Measurements from ENCODE around the gene ALDH18A1. TPM values are rescaled to one million over a fixed set of nuclear protein-coding genes. Genes with fewer than 3 reads are reported as not detected.
A peak's percentile ranks its signal among the peaks of the same experiment; 100 is the strongest.

Gene ALDH18A1
- total and polyA plus RNA-seq, 2 of the 8 experiments (the other 6 are each of a cell fraction or from before 2014, with no cell fraction given): 59.6 to 128 TPM

- Histone ChIP-seq H4K91ac (replicated peaks; ENCODE audit: insufficient read length, low read length) (no peak overlapping the region), H3K79me1 (ENCODE audit: low read depth, low read length) (no peaks in the 10 kb centered on the region), H3K18ac (ENCODE audit: extremely low read depth, low read length) (no peak overlapping the region), H2BK12ac (ENCODE audit: low read depth, low read length) (no peak overlapping the region), H3K56ac (replicated peaks; ENCODE audit: insufficient read length, low read depth, low read length) (no peak overlapping the region), H3K14ac (ENCODE audit: insufficient read length) (no peak overlapping the region), H3K9me3 (ENCODE audit: insufficient read depth in 2 of 2, low read depth in 1 of 2, low read length in 1 of 2) (peaks cover 2 to 3% of the 10 kb centered on the region in 2 experiments; a peak in 2 of 4 replicates), H3K27ac (ENCODE audit: low read depth, low read length) (no peak overlapping the region), H3K36me3 (ENCODE audit: control insufficient read depth in 2 of 4, insufficient read depth in 4 of 4, low read length in 3 of 4) (peaks cover 3 to 29% (median 17%) of the 10 kb centered on the region in 4 experiments), H2BK15ac (ENCODE audit: low read length) (no peak overlapping the region), H3K4me2 (ENCODE audit: insufficient read depth in 1 of 2, low read depth in 2 of 2, low read length in 2 of 2) (peak overlapping the region; percentile 4 to 27; a peak in 2 of 4 replicates), H3K27me3 (replicated peaks in 1 of 4; ENCODE audit: control insufficient read depth in 3 of 4, extremely low read depth in 1 of 4, insufficient read depth in 3 of 4, low read length in 3 of 4) (no peaks in the 10 kb centered on the region), H2BK20ac (ENCODE audit: low read length) (no peak overlapping the region), H3K4ac (replicated peaks; ENCODE audit: insufficient read length, low read depth, low read length) (no peak overlapping the region), H3K9ac (replicated peaks in 1 of 4; ENCODE audit: extremely low read depth in 1 of 4, low read depth in 3 of 4, low read length in 3 of 4) (no peak overlapping the region), H4K20me1 (replicated peaks in 1 of 2; ENCODE audit: control insufficient read depth in 1 of 2, insufficient read depth in 2 of 2, low read length in 2 of 2) (peaks cover 0 to 11% of the 10 kb centered on the region in 2 experiments), H3K23me2 (ENCODE audit: low read depth, low read length) (no peaks in the 10 kb centered on the region), H3K4me1 (replicated peaks in 1 of 4; ENCODE audit: control insufficient read depth in 3 of 4, insufficient read depth in 4 of 4, low read length in 3 of 4) (peaks cover 0 to 5% (median 3%) of the 10 kb centered on the region in 4 experiments; a peak in 2 of 7 replicates), H2AK5ac (ENCODE audit: low read depth, low read length) (no peak overlapping the region), H3K4me3 (ENCODE audit: extremely low read depth in 1 of 4, insufficient read depth in 2 of 4, low read depth in 3 of 4, low read length in 4 of 4) (no peak overlapping the region; a peak in 1 of 8 replicates), H4K5ac (ENCODE audit: insufficient read length, low read depth, low read length) (peak overlapping the region; percentile 44), H2BK120ac (replicated peaks; ENCODE audit: low read depth, low read length) (no peak overlapping the region), H3K23ac (ENCODE audit: insufficient read length) (no peak overlapping the region), H2BK5ac (ENCODE audit: low read depth, low read length) (no peak overlapping the region), H4K8ac (ENCODE audit: extremely low read depth, insufficient read depth, low read length) (no peak overlapping the region), H2AFZ (ENCODE audit: low read length) (no peak overlapping the region), H3K79me2 (ENCODE audit: control insufficient read depth in 1 of 2, insufficient read depth in 2 of 2, low read length in 2 of 2) (peaks cover 0 to 42% of the 10 kb centered on the region in 2 experiments; a peak in 2 of 4 replicates)
- WGBS, 2 experiments (ENCODE audit: extremely low coverage in 1 of 2, insufficient coverage in 1 of 2, insufficient read length in 1 of 2, insufficient replicate concordance in 2 of 2, low coverage in 1 of 2, low lambda C conversion rate in 2 of 2, missing lambda C conversion rate in 1 of 2): 74% methylated on average over 2 of the region's 2 CpGs; no CpG with 5 or more reads in 1 of the 2 experiments
- CTCF ChIA-PET (ENCODE audit: partially characterized antibody): interaction anchor here (0.6 to 1.4 kb wide), 5 partner anchors 11 to 272 kb away, joined by 3 to 6 read pairs (median 3); no protein-coding TSS in a partner anchor
- POLR2A ChIA-PET (ENCODE audit: partially characterized antibody): interaction anchor here (0.7 to 1.8 kb wide), 3 partner anchors 9 to 1948 kb away, joined by 3 to 5 read pairs (median 4); partner anchors contain the start of gene FRA10AC1
- no peak for TF ChIP-seq POLR2AphosphoS5 (IDR thresholded peaks at IDR 0.05; ENCODE audit: low read depth, low read length)
- no peak for TF ChIP-seq POU5F1 (IDR thresholded peaks at IDR 0.05; ENCODE audit: low read depth, low read length)
- no peak for TF ChIP-seq FOSL1 (IDR thresholded peaks at IDR 0.05; ENCODE audit: insufficient read depth, low read depth, low read length)
- no peak for TF ChIP-seq EGR1 (IDR thresholded peaks at IDR 0.05; ENCODE audit: borderline replicate concordance, low read depth, low read length)
- no peak for TF ChIP-seq SAP30 (IDR thresholded peaks at IDR 0.05; ENCODE audit: insufficient read depth, insufficient replicate concordance, low read length)
- no peak for TF ChIP-seq TAF1 (IDR thresholded peaks at IDR 0.05; ENCODE audit: low read depth, low read length)
- no peak for TF ChIP-seq TEAD4 (IDR thresholded peaks at IDR 0.05; ENCODE audit: low read depth, low read length)
- TF ChIP-seq NRF1 (IDR thresholded peaks at IDR 0.05; ENCODE audit: low read depth, low read length): no peak
- TF ChIP-seq SIRT6 (IDR thresholded peaks at IDR 0.05; ENCODE audit: low read length): no peak
- no peak for FAIRE-seq
- no peak for DNase-seq (ENCODE audit: low read depth in 1 of 2, low spot score in 2 of 2)
Measured at GRCh38 chr10:95650232-95650631, 6.3 kb downstream of the ALDH18A1 start.

All from H1 (cell line).